Ascending aorta (tissue), 2 donors: Measurements from ENCODE around the gene OPRM1. TPM values are rescaled to one million over a fixed set of nuclear protein-coding genes. Genes with fewer than 3 reads are reported as not detected.
"Not testable (repeated sequence)": the region's sequence is repeated elsewhere in the genome, so short reads cannot be mapped to it uniquely, and the experiment has no call there.

Source experiments
- DNase-seq, 2 donors: peaks; one replicate each; pipeline ENCODE4 v3.0.0-alpha.2; 2019; ENCODE audit warnings: low spot score in 2 of 2
- H3K27ac ChIP-seq, 2 donors: fragments of 200-600 bp; sonication (generic); one replicate each; pipeline ENCODE4 v1.5.1; 2016 to 2017; ENCODE audit warnings: mild to moderate bottlenecking in 1 of 2
- H3K27me3 ChIP-seq: fragments of 200-600 bp; sonication (generic); one replicate; pipeline ENCODE4 v1.5.1; 2017
- H3K36me3 ChIP-seq, 2 donors: fragments of 200-600 bp; sonication (generic); one replicate each; pipeline ENCODE4 v1.5.1; 2016
- H3K4me1 ChIP-seq, 2 donors: fragments of 200-600 bp; sonication (generic); one replicate each; pipeline ENCODE4 v1.5.1; 2016 to 2017; ENCODE audit warnings: mild to moderate bottlenecking in 1 of 2
- H3K4me3 ChIP-seq, 2 donors: fragments of 200-600 bp; sonication (generic); one replicate each; pipeline ENCODE4 v1.5.1; 2016 to 2017; ENCODE audit warnings: mild to moderate bottlenecking in 1 of 2
- H3K9me3 ChIP-seq, 2 donors: fragments of 200-600 bp; sonication (generic); one replicate each; pipeline ENCODE4 v1.5.1; 2016
- CTCF ChIP-seq, 3 experiments: fragments of 200-600 bp in 2 of 3; fragments of 450-650 bp in 1 of 3; sonication (generic) in 2 of 3; IDR thresholded peaks; one replicate each; pipeline ENCODE4 v1.5.1; 2016 to 2019; ENCODE audit warnings: antibody characterized with exemption in 3 of 3, mild to moderate bottlenecking in 1 of 3, moderate library complexity in 1 of 3
- intact Hi-C: fragments of 100-400 bp; cut with DNase I; formaldehyde crosslinking; loops from one replicate; pipeline ENCODE4 v1.15.1; 2023
- total RNA-seq: library from RNA; depleted of rRNA; stranded (reverse); fragments of >200 nt; gene quantifications from one replicate; pipeline ENCODE4 v1.1.0, GENCODE V29; 2016

Gene OPRM1
- total RNA-seq, 1 donor from 2014 or later: not detected

- H3K4me3 ChIP-seq: no peak overlapping the region
- H3K27me3 ChIP-seq: no peaks in the 10 kb centered on the region
- intact Hi-C loops: no loop called here
- H3K9me3 ChIP-seq: no peaks in the 10 kb centered on the region
- H3K36me3 ChIP-seq: no peaks in the 10 kb centered on the region
- H3K4me1 ChIP-seq: no peaks in the 10 kb centered on the region
- TF ChIP-seq CTCF (IDR thresholded peaks at IDR 0.05): no peak
- no peak overlapping the region for H3K27ac ChIP-seq
- no peak for DNase-seq
Measured at GRCh38 chr6:154234019-154234772, 195.2 kb downstream of the OPRM1 start.

GRCh38 chr6:154236646-154237301, 197.7 kb downstream of the OPRM1 start:
- Histone ChIP-seq H3K36me3 (no peaks in the 10 kb centered on the region), H3K4me1 (no peaks in the 10 kb centered on the region), H3K4me3 (no peak overlapping the region), H3K27ac (no peak overlapping the region), H3K9me3 (no peaks in the 10 kb centered on the region), H3K27me3 (no peaks in the 10 kb centered on the region)
- TF ChIP-seq CTCF (IDR thresholded peaks at IDR 0.05): no peak
- intact Hi-C loops: no loop called here
- DNase-seq: no peak

GRCh38 chr6:154238831-154239230, 199.8 kb downstream of the OPRM1 start:
- intact Hi-C loops: no loop called here
- H3K4me1 ChIP-seq: no peaks in the 10 kb centered on the region
- no peaks in the 10 kb centered on the region for H3K27me3 ChIP-seq
- no peak overlapping the region for H3K27ac ChIP-seq
- H3K9me3 ChIP-seq: no peaks in the 10 kb centered on the region
- TF ChIP-seq CTCF (IDR thresholded peaks at IDR 0.05): no peak
- no peak overlapping the region for H3K4me3 ChIP-seq
- H3K36me3 ChIP-seq: no peaks in the 10 kb centered on the region
- no peak for DNase-seq

- intact Hi-C loops: no loop called here
Measured at GRCh38 chr6:154239392-154239791, 200.4 kb downstream of the OPRM1 start.

GRCh38 chr6:154241061-154241460, 202.0 kb downstream of the OPRM1 start:
- H3K4me3 ChIP-seq, H3K27me3 ChIP-seq, DNase-seq, H3K27ac ChIP-seq, H3K36me3 ChIP-seq, H3K9me3 ChIP-seq, intact Hi-C loops, H3K4me1 ChIP-seq: not testable (repeated sequence)

More at GRCh38 chr6:154239392-154239791, 200.4 kb downstream of the OPRM1 start:
- Histone ChIP-seq H3K27ac (no peak overlapping the region), H3K36me3 (no peaks in the 10 kb centered on the region), H3K4me1 (no peaks in the 10 kb centered on the region), H3K4me3 (no peak overlapping the region), H3K9me3 (no peaks in the 10 kb centered on the region), H3K27me3 (no peaks in the 10 kb centered on the region)
- no peak for DNase-seq
- no peak for TF ChIP-seq CTCF (IDR thresholded peaks at IDR 0.05)

- H3K36me3 ChIP-seq: no peaks in the 10 kb centered on the region
- TF ChIP-seq CTCF (IDR thresholded peaks at IDR 0.05): no peak
- intact Hi-C loops: no loop called here
- no peak overlapping the region for H3K27ac ChIP-seq
- no peaks in the 10 kb centered on the region for H3K4me1 ChIP-seq
- H3K9me3 ChIP-seq: no peaks in the 10 kb centered on the region
- no peaks in the 10 kb centered on the region for H3K27me3 ChIP-seq
- DNase-seq: no peak
- no peak overlapping the region for H3K4me3 ChIP-seq
Measured at GRCh38 chr6:154241581-154241980, 202.5 kb downstream of the OPRM1 start.
